CD4-positive, alpha-beta T cell treated with Interleukin-4 for 4 hours (primary cell): Measurements from ENCODE around the gene MCRIP2.

ENCODE experiments used
- DNase-seq: peaks from one replicate; pipeline ENCODE4 v3.0.0-alpha.2; 2020

Gene MCRIP2

DNA sequence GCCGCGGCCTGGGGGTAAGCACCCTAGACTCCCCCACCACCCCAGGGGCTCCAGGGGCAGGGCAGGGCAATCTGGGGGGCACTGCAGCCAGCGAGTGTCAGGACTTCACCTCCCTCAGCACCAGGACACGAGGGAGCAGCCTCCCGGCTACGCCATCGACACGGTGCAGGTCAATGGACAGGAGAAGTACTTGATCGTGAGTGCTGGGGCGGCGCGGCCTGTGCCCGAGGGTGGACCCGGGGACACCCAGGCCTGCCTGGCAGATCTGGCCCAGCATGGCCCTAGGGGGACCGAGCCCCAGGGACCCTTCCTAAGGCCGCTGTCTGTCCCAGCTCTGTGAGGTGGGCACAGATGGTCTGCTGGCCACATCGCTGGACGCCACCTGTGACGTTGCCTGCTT lies 30.7 kb downstream of the MCRIP2 start:
- no peak for DNase-seq

DNA sequence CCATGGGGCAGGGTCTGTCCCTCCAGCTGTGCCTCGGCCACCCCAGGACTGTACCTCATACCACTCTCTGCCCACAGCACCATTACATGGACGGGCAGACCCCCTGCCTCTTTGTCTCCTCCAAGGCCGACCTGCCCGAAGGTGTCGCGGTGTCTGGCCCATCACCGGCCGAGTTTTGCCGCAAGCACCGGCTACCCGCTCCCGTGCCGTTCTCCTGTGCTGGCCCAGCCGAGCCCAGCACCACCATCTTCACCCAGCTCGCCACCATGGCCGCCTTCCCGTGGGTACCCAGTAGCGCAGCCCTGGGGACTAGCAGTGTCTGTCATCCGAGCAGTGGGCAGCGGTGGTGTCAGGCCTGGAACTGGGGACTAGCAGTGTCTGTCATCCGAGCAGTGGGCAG lies 31.2 kb downstream of the MCRIP2 start:
- no peak for DNase-seq

GRCh38 chr16:673399-673991 lies 31.9 kb downstream of the MCRIP2 start:
- DNase-seq = no peak

- DNase-seq = no peak
These were observed 32.7 kb downstream of the MCRIP2 start for GRCh38 chr16:674214-674881.

GRCh38 chr16:674968-675883 lies 33.6 kb downstream of the MCRIP2 start, which contains the start of gene RHBDL1:
RHBDL1 (plus strand) TSS chr16:675671; CDS start chr16:675791, 120 bp downstream.
- DNase-seq = no peak

DNA sequence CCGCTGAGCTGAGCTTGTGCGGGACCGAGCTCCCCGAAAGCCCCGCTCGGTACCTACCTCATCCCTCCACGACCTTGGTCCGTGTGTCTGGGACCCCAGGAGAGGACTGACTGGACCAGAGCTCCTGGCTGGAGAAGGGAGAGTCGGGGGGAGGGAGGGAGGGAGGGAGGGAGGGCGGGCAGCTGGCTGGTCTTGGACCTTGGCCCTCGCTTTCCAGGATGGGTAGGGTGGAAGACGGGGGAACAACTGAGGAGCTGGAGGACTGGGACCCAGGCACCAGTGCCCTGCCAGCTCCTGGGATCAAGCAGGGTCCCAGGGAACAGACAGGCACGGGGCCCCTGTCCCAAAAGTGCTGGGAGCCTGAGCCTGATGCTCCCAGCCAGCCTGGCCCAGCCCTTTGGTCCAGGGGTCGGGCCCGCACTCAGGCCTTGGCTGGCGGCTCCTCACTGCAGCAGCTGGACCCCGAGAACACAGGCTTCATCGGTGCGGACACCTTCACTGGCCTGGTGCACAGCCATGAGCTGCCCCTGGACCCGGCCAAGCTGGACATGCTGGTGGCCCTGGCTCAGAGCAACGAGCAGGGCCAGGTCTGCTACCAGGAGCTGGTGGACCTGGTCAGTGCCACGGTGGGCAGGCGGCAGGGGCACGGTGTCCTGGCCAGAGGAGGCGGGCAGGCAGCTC lies 34.4 kb downstream of the MCRIP2 start:
- no peak for DNase-seq

DNA sequence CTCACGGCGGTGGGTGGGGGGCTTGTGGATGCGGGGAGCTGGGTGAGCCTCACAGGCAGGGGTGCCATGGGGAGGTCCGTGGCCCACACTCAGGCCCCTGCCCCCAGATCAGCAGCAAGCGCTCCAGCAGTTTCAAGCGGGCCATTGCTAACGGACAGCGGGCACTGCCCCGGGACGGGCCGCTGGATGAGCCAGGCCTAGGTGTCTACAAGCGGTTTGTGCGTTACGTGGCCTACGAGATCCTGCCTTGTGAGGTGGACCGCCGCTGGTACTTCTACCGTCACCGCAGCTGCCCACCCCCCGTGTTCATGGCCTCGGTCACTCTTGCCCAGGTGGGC lies 34.9 kb downstream of the MCRIP2 start:
- DNase-seq = no peak

DNA sequence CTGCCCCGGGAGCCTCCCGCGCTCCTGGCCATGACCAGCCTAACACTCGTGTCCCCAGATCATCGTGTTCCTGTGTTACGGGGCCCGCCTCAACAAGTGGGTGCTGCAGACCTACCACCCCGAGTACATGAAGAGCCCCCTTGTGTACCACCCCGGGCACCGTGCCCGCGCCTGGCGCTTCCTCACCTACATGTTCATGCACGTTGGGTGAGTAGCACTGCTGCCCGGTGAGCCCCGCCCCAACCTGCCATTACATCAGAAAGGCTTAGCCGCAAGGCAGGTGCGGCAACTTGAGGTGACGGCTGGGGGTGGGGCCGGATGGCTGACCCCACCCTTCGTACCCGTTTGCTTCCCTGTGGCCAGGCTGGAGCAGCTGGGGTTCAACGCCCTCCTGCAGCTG lies 35.3 kb downstream of the MCRIP2 start:
- DNase-seq = peak; percentile 37

DNA sequence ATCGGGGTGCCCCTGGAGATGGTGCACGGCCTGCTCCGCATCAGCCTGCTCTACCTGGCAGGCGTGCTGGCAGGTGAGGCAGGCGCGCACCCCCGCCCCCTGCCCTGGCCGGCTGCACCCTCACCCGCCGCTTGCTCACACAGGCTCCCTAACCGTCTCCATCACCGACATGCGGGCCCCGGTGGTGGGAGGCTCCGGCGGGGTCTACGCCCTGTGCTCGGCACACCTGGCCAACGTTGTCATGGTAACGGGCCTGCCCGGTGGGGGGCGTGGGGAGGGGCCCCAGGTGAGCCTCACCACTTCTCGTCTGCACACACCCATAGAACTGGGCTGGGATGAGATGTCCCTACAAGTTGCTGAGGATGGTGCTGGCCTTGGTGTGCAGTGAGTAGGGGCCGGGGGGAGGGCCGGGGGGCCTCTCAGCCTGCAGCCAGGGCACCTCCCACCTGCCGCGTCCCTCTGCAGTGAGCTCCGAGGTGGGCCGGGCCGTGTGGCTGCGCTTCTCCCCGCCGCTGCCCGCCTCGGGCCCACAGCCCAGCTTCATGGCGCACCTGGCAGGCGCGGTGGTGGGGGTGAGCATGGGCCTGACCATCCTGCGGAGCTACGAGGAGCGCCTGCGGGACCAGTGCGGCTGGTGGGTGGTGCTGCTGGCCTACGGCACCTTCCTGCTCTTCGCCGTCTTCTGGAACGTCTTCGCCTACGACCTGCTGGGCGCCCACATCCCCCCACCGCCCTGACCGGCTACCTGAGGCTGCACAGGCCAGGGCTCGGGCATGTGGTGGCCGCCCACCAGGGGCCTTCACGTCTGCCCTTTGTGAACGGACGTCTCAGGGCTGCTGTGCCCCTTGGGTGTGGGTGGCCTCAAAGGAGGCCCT lies 35.9 kb downstream of the MCRIP2 start:
- no peak for DNase-seq

GRCh38 chr16:678209-678857 lies 36.7 kb downstream of the MCRIP2 start:
- DNase-seq = no peak

GRCh38 chr16:678858-679813 lies 37.5 kb downstream of the MCRIP2 start:
- peak; percentile 18 for DNase-seq

DNA sequence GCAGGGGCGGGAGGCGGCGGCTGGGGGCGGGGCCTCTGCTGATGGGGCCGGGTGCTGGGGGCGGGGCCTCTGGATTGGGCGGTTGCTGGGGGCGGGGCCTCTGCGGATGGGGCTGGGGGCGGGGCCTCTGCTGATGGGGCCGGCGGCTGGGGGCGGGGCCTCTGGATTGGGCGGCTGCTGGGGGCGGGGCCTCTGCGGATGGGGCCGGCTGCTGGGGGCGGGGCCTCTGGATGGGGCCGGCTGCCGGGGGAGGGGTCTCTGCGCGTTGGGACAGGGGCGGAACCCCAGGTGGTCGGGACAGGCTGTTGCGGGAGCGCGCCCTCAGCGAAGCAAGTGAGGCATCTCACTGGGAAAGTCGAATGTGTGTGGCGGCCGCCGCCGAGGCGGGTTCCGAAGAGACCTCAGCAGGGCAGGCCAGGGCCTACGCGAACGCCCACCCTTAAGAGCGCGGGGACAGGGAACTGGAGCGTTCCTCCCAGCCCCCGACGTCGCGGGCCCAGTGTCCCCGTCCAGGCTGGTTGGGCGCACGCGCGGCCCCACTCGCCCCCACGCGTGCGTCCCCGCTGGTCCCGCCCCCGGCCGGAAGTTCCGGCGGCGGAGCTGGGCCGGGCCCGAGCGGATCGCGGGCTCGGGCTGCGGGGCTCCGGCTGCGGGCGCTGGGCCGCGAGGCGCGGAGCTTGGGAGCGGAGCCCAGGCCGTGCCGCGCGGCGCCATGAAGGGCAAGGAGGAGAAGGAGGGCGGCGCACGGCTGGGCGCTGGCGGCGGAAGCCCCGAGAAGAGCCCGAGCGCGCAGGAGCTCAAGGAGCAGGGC lies 38.4 kb downstream of the MCRIP2 start, which contains the start of gene STUB1:
Gene STUB1 (plus strand): TSS at position 597 of the 811 bp plus-strand sequence. CDS start 116 bp downstream, at position 713.
- DNase-seq = peak; percentile 79

DNA sequence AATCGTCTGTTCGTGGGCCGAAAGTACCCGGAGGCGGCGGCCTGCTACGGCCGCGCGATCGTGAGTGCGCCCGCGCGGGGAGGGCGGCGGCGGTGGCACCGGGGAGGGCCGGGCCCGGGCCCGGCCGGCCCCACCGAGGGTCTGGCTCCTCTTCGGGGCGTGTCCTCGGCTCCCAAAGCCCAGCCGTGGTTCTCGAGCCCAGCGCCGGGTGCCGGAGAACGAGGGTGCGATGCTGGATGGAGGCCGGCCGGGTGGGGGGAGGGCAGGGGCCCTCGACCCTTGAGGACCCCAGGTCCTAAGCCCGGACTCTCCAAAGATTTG lies 39.0 kb downstream of the MCRIP2 start:
- DNase-seq = no peak

DNA sequence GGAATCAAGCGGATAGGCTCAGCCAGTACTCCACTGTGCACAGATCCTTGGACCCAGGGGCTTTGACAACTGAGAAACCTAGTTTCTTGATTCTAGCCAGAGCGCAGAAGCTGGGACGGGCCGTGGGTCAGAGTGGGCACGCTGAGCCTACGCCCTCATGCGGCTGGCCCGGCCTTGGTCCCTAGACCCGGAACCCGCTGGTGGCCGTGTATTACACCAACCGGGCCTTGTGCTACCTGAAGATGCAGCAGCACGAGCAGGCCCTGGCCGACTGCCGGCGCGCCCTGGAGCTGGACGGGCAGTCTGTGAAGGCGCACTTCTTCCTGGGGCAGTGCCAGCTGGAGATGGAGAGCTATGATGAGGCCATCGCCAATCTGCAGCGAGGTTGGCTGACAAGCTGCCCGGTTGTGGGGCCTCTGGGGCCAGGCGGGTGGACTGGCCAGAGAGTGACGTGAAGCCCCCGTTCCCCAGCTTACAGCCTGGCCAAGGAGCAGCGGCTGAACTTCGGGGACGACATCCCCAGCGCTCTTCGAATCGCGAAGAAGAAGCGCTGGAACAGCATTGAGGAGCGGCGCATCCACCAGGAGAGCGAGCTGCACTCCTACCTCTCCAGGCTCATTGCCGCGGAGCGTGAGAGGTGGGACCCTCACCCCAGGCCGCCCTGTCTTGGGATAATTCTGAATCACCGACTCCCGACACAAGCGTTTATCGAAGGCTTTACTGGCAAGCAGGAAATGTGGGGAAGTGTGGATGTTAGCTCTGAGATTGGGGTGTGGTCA lies 39.5 kb downstream of the MCRIP2 start:
- no peak for DNase-seq

DNA sequence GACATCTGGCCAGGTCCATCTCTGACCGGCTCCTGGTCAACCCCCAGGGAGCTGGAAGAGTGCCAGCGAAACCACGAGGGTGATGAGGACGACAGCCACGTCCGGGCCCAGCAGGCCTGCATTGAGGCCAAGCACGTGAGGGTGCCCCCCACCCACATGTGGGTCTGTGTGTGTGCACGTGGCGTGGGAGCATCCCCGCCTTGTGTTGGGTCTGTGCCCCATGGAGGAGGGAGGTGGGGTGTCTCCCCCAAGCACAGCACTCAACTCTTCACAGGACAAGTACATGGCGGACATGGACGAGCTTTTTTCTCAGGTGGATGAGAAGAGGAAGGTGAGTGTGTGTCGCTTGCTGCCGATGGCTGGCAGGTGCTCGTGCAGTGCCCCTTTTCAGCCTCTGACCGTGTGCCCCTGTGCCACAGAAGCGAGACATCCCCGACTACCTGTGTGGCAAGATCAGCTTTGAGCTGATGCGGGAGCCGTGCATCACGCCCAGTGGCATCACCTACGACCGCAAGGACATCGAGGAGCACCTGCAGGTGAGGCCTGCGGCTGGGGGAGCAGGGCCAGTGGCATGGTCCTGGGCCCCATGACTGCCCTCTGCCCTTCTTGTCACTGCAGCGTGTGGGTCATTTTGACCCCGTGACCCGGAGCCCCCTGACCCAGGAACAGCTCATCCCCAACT lies 40.3 kb downstream of the MCRIP2 start:
- DNase-seq = no peak

DNA sequence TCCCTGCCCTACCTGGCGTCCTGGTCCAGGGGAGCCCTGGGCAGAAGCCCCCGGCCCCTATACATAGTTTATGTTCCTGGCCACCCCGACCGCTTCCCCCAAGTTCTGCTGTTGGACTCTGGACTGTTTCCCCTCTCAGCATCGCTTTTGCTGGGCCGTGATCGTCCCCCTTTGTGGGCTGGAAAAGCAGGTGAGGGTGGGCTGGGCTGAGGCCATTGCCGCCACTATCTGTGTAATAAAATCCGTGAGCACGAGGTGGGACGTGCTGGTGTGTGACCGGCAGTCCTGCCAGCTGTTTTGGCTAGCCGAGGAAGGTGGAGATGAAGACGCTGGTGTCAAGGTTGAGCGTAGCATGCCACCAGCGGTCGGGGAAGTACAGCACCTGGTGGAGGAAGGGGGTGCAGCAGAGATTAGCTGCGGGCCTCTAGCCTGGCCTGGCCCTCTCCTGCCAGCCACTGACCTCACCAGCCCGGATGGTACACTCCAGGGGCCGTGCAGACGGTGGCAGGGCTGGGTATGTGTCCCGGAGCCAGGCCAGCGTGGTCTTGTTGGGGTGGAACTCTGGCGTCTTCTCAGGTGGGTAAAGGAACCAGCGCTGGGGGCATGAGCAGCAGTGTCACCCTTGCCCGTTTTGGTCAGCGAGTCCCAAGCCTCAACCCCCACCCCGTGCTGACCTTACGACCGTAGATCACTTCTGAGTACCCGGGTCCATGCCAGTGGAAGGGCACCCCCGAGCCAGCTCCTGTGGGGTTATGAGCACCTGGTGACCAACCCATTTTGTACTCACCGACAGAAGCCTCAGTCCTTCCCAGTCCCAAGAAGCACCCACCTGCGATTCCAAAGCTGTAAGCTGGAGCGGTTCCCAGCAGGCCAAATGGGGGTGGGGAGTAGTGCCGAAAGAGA lies 41.1 kb downstream of the MCRIP2 start:
- DNase-seq = no peak
